GM12878 (cell line): ENCODE measurements around the gene NR6A1. TPM values are rescaled to one million over a fixed set of nuclear protein-coding genes. Genes with fewer than 3 reads are reported as not detected.

Experiments used
- BHLHE40 ChIP-seq, 2 experiments: fragments of 450-650 bp in 1 of 2; IDR thresholded peaks; 2 replicates each; pipeline ENCODE4 v1.6.1; 2011 to 2017; ENCODE audit warnings: low read depth in 2 of 2, borderline replicate concordance in 1 of 2, improper control_type of control experiment in 1 of 2, low read length in 1 of 2, mild to moderate bottlenecking in 1 of 2
- GATAD2B ChIP-seq: fragments of 450-650 bp; conservative IDR thresholded peaks from 2 replicates; pipeline ENCODE4 v1.6.1; 2017; ENCODE audit warnings: low read depth, mild to moderate bottlenecking, moderate library complexity
- HDGF ChIP-seq: fragments of 450-650 bp; IDR thresholded peaks from 2 replicates; pipeline ENCODE4 v1.6.1; 2016; ENCODE audit warnings: antibody characterized with exemption
- JUND ChIP-seq: IDR thresholded peaks from 2 replicates; pipeline ENCODE4 v1.6.1; 2012; ENCODE audit warnings: low read depth, mild to moderate bottlenecking, low read length, improper control_type of control experiment, moderate library complexity
- MTA3 ChIP-seq: IDR thresholded peaks from 2 replicates; pipeline ENCODE4 v1.6.1; 2012; ENCODE audit warnings: low read length, inconsistent platforms, borderline replicate concordance
- MYB ChIP-seq: fragments of 150-350 bp; IDR thresholded peaks from 2 replicates; pipeline ENCODE4 v1.6.1; 2014; ENCODE audit warnings: mild to moderate bottlenecking, low read depth, low read length, borderline replicate concordance
- PAX5 ChIP-seq: IDR thresholded peaks from 2 replicates; pipeline ENCODE4 v1.6.1; 2011; ENCODE audit warnings: low read depth, low read length, borderline replicate concordance
- POLR2A ChIP-seq: IDR thresholded peaks from 2 replicates; pipeline ENCODE4 v1.6.1; 2011; ENCODE audit warnings: low read depth, mild to moderate bottlenecking, low read length
- RUNX3 ChIP-seq: IDR thresholded peaks from 2 replicates; pipeline ENCODE4 v1.6.1; 2012; ENCODE audit warnings: low read length, inconsistent platforms
- SREBF2 ChIP-seq: IDR thresholded peaks from 2 replicates; pipeline ENCODE4 v1.6.1; 2012; ENCODE audit warnings: mild to moderate bottlenecking, low read length
- YY1 ChIP-seq: IDR thresholded peaks from 2 replicates; pipeline ENCODE4 v1.6.1; 2011; ENCODE audit warnings: low read depth, mild to moderate bottlenecking, low read length
- polyA plus RNA-seq, 11 experiments: library from polyadenylated mRNA; depleted of rRNA in 4 of 11; unstranded in 6 of 11; stranded (reverse) in 5 of 11; fragments of >200 nt; fragmentation: Nextera tagmentation in 4 of 11; fragmentation: Illumina TruSeq in 1 of 11; extraction: Ambion mirVana in 4 of 11; extraction: Trizol in 1 of 11; gene quantifications; 1 replicate in 1 of 11; 2 replicates in 10 of 11; pipeline versions ENCODE4 v1.2.1 to v1.2.3, GENCODE V29; 2011 to 2016; ENCODE audit warnings: inconsistent platforms in 2 of 11, missing spikeins in 2 of 11, low read depth in 1 of 11
- total RNA-seq, 4 experiments: library from RNA; depleted of rRNA in 3 of 4; stranded (reverse); fragments of >200 nt in 3 of 4; fragmentation: Illumina TruSeq in 1 of 4; extraction: Trizol in 1 of 4; gene quantifications; 2 replicates each; pipeline versions ENCODE4 v1.2.1 to v1.2.3, GENCODE V29; 2013 to 2021
- TF ChIP-seq, protein P1 (sequence below), 3 experiments: IDR thresholded peaks in 2 of 3; conservative IDR thresholded peaks in 1 of 3; 2 replicates each; pipeline ENCODE4 v1.5.1; 2011; ENCODE audit warnings: low read depth in 3 of 3, low read length in 3 of 3, mild to moderate bottlenecking in 3 of 3, control low read depth in 2 of 3, moderate library complexity in 2 of 3, inconsistent platforms in 1 of 3, mixed read lengths in 1 of 3; ENCODE audit not compliant: control insufficient read depth in 2 of 3, insufficient read depth in 1 of 3; ENCODE audit errors: extremely low read depth in 1 of 3

Gene NR6A1
- total and polyA plus RNA-seq, 10 of the 15 experiments (the other 5 are each of a cell fraction or from before 2014, with no cell fraction given), result 1.2 to 9.2 (median 4.6) TPM

DNA sequence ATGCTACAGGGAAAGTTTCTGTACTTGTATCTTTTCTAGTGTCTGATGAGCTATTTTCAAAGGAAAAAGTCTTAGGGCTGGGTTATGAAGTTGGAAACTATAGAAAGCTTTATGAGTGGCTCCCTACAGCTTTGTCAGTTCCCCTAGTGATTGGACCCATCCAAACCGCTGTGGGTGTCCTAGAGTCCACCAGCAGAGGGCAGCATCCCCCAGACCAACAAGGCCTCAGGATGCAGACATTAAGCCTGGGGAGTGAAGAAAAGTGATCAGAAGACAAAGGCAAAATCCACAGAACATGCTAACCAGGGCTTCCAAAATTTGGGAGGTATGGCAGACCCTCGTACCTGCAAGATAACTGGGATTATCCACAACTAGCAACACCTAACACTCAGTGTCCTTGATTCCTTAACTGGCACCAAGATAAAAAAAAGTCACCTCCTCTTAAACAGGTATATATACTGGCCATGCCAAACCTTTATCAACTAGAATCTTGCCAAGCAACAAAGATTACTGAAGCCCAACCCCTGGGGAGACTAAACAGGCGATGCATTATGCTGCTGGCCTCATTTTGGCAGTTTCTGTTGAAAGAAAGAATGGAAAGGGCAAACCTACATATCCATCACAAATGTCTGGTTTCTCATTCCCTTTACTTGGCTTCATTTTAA is 153.5 kb downstream of the NR6A1 start (continued):
- TF ChIP-seq JUND (no peak), YY1 (peak; percentile 88), MTA3 (no peak), GATAD2B (no peak), BHLHE40 (IDR thresholded peaks at IDR 0.05; ENCODE audit: borderline replicate concordance in 1 of 2, low read depth in 2 of 2, low read length in 1 of 2) (no peak), RUNX3 (peak; percentile 74), SREBF2 (no peak), PAX5 (no peak), HDGF (peak; percentile 50; the same call in 1 of the 2 replicates), POLR2A (no peak), MYB (no peak)
- TF ChIP-seq, protein P1, sequence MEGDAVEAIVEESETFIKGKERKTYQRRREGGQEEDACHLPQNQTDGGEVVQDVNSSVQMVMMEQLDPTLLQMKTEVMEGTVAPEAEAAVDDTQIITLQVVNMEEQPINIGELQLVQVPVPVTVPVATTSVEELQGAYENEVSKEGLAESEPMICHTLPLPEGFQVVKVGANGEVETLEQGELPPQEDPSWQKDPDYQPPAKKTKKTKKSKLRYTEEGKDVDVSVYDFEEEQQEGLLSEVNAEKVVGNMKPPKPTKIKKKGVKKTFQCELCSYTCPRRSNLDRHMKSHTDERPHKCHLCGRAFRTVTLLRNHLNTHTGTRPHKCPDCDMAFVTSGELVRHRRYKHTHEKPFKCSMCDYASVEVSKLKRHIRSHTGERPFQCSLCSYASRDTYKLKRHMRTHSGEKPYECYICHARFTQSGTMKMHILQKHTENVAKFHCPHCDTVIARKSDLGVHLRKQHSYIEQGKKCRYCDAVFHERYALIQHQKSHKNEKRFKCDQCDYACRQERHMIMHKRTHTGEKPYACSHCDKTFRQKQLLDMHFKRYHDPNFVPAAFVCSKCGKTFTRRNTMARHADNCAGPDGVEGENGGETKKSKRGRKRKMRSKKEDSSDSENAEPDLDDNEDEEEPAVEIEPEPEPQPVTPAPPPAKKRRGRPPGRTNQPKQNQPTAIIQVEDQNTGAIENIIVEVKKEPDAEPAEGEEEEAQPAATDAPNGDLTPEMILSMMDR (IDR thresholded peaks at IDR 0.05 in 2 of 3, conservative IDR thresholded peaks at IDR 0.05 in 1 of 3; ENCODE audit: control insufficient read depth in 2 of 3, extremely low read depth in 1 of 3, insufficient read depth in 1 of 3, low read depth in 3 of 3, low read length in 3 of 3), result peak; percentile 90 to 95 (median 94); a peak in 5 of 6 replicates
